Colonic mucosa (tissue), 4 donors: ENCODE results near the gene FOXS1. TPM values are rescaled to one million over a fixed set of nuclear protein-coding genes. Genes with fewer than 3 reads are reported as not detected.

Experiments
- DNase-seq: peaks from one replicate; pipeline ENCODE4 v3.0.0-alpha.2; 2020
- H3K27ac ChIP-seq: fragments of 200-600 bp; one replicate; pipeline ENCODE4 v1.8.0; 2021
- H3K27me3 ChIP-seq: fragments of 200-600 bp; one replicate; pipeline ENCODE4 v1.8.0; 2021
- H3K36me3 ChIP-seq: fragments of 200-600 bp; one replicate; pipeline ENCODE4 v1.8.0; 2021
- H3K4me1 ChIP-seq: fragments of 200-600 bp; one replicate; pipeline ENCODE4 v1.8.0; 2021; ENCODE audit warnings: mild to moderate bottlenecking
- H3K4me3 ChIP-seq: fragments of 200-600 bp; one replicate; pipeline ENCODE4 v1.8.0; 2021
- H3K9ac ChIP-seq, 2 donors: one replicate each; pipeline ENCODE4 v1.7.0; 2013; ENCODE audit warnings: control low read depth in 2 of 2, low read depth in 2 of 2, low read length in 2 of 2
- H3K9me3 ChIP-seq: fragments of 200-600 bp; one replicate; pipeline ENCODE4 v1.8.0; 2021
- intact Hi-C: fragments of 100-400 bp; cut with DNase I; formaldehyde crosslinking; loops from one replicate; pipeline ENCODE4 v1.14.1; 2022
- total RNA-seq, 2 donors: library from RNA; stranded (reverse); fragmentation: NEBNext Ultra II Directional in 1 of 2; extraction: Animal tissue kit (Norgen Biotek cat#: 25700) in 1 of 2; gene quantifications; one replicate each; pipeline ENCODE4 v1.2.1, GENCODE V29; 2021
- TF ChIP-seq, protein P1 (sequence below): fragments of 200-600 bp; IDR thresholded peaks from one replicate; pipeline ENCODE4 v1.8.0; 2022; ENCODE audit warnings: antibody characterized with exemption, mild to moderate bottlenecking
- donor health status: healthy.
- donor health status: DM: no; HTN: no; CAD: no.
- donor health status: DM: no; HTN: no; CAD: no.

Gene FOXS1
- total RNA-seq, 2 donors from 2014 or later: 0.20 to 0.48 TPM

DNA sequence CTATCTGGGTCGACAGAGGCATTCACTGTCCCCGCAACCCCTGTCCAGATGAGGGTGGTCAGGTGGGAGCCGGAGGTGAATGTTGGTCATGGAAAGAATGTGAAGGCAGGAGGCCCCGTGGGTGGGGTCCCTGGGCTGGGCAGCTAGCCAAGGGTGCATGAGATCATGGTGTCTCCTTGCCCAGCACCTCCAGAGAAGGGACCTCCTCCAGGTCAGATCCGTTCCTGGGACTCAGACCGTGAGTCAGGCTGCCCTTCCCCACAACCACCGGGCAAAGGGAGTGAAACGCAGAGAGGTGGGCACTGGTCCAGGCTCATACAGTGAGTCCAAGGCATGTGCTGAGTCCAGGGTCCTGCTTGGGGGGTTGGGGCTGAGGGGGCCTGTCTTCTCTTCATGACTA is 3.5 kb downstream of the FOXS1 start:
- Histone ChIP-seq H3K27me3 (no peaks in the 10 kb centered on the region), H3K4me3 (no peak overlapping the region), H3K9me3 (no peaks in the 10 kb centered on the region), H3K9ac (no peak overlapping the region), H3K36me3 (no peaks in the 10 kb centered on the region), H3K27ac (no peak overlapping the region), H3K4me1 (no peaks in the 10 kb centered on the region)
- no peak for DNase-seq
- intact Hi-C loops: no loop called here
- TF ChIP-seq, protein P1, sequence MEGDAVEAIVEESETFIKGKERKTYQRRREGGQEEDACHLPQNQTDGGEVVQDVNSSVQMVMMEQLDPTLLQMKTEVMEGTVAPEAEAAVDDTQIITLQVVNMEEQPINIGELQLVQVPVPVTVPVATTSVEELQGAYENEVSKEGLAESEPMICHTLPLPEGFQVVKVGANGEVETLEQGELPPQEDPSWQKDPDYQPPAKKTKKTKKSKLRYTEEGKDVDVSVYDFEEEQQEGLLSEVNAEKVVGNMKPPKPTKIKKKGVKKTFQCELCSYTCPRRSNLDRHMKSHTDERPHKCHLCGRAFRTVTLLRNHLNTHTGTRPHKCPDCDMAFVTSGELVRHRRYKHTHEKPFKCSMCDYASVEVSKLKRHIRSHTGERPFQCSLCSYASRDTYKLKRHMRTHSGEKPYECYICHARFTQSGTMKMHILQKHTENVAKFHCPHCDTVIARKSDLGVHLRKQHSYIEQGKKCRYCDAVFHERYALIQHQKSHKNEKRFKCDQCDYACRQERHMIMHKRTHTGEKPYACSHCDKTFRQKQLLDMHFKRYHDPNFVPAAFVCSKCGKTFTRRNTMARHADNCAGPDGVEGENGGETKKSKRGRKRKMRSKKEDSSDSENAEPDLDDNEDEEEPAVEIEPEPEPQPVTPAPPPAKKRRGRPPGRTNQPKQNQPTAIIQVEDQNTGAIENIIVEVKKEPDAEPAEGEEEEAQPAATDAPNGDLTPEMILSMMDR: no peak

DNA sequence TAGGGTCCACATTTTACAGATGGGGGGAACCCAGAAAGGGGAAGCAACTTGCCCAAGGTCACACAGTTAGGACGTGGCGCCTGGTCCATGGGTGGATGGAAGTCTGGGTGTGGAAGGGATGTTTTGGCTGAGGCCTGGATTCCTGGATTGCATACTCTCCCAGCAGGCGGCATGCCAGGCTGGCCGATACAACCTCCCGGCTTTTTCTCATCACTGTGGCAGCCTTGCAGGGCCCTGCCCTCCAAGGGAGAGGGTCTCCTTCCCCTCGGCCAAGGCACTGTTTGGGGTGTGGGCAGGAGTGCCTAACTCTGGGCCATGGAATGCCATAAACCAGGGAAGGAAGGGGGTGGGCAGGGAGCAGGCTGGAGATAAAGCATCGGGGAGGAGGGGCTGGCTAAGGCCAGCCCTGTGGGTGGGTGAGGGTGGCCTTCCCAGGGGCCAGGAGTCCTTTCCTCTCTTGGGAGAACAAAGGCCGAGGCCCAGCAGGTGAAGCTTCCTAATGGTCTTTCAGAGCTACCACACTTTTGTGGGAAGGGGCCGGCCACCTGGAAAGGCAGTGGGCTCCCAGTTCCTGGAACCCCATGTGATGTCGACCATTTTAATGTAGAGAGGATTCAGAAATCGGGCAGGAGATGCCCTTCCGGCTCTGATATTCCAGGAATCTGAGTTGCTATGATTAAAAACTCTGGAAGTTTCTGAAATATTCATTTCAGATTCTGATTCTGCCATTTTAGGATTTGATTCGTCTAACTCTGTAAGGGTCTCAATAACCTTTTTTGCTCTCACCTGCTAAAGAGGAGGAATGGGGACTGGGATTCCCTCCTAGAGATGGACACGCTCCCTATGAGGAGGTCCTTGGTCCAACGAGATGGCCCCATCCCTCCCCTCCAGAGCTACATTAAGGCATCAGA is 4.2 kb downstream of the FOXS1 start:
- H3K4me1 ChIP-seq: no peaks in the 10 kb centered on the region
- no peak for DNase-seq
- H3K36me3 ChIP-seq: no peaks in the 10 kb centered on the region
- H3K27ac ChIP-seq: no peak overlapping the region
- no peak overlapping the region for H3K9ac ChIP-seq
- intact Hi-C loops: no loop called here
- TF ChIP-seq, protein P1: no peak
- H3K27me3 ChIP-seq: no peaks in the 10 kb centered on the region
- no peak overlapping the region for H3K4me3 ChIP-seq
- H3K9me3 ChIP-seq: no peaks in the 10 kb centered on the region

DNA sequence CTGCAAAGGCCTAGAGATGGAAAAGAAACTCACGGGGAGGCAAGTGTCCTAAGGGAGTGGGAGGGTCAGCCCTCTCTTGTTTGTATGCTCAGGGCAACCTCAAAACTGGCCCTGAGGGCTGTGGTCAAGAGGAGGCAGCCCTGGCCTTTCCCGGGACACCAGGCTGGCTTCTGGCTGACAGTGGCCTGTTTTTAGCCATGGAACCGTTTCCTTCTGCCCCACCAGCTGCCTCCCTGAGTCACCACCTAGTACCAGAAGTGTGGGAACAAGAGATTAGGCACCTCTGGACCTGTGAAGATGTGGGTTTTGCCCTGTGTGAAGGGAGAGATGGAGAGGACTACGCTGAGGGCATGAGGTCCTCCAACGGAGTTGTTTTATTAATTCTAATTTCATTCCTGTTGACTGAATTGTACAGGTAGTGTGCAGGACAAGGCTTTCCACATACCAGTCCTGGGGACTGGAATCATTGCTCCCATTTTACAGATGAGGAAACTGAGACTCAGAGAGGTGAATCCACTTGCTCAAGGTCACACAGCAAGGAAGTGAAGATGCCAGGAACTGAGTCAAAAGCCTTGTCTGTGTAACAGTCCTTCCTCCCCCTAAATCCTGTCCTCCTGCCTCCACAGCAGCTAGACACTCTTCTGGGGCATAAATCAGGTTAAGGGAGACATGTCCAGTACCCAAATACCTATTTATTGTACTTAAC is 5.5 kb downstream of the FOXS1 start:
- intact Hi-C loops: no loop called here
- H3K4me3 ChIP-seq: no peak overlapping the region
- DNase-seq: no peak

DNA sequence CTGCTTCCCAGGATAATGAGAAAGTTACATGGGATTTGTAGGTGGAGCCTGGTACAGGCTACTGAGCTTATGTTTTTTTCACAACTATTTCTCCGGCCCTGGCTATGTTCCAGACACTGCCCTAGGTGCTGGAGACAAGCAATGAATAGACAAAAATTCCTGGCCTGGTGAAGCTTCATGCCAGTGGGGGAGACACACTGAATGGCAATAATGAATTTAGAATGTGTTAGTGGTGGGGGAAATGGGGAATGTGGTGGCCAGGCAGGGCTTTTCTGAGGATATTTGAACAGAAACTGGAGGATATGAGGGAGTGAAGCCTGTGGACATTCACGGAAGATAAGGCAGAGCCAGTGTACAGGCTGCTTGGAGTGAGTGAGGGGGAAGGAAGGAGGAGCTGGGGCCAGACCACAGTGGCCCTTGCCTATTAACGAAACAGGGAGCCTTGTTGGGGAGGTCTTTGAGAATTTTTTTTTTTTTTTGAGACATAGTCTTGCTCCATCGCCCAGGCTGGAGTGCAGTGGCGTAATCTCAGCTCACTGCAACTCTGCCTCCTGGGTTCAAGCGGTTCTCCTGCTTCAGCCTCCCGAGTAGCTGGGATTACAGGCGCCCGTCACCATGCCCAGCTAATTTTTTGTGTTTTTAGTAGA is 6.6 kb downstream of the FOXS1 start:
- H3K4me3 ChIP-seq: no peak overlapping the region
- no peaks in the 10 kb centered on the region for H3K9me3 ChIP-seq
- no peaks in the 10 kb centered on the region for H3K27me3 ChIP-seq
- H3K36me3 ChIP-seq: no peaks in the 10 kb centered on the region
- H3K4me1 ChIP-seq: no peaks in the 10 kb centered on the region
- H3K27ac ChIP-seq: no peak overlapping the region
- no peak overlapping the region for H3K9ac ChIP-seq
- no peak for DNase-seq
- intact Hi-C loops: no loop called here
- TF ChIP-seq, protein P1: no peak

More for the DNA sequence above, 5.5 kb downstream of the FOXS1 start:
- Histone ChIP-seq H3K9me3 (no peaks in the 10 kb centered on the region), H3K36me3 (no peaks in the 10 kb centered on the region), H3K9ac (no peak overlapping the region), H3K4me1 (no peaks in the 10 kb centered on the region), H3K27me3 (no peaks in the 10 kb centered on the region), H3K27ac (no peak overlapping the region)
- TF ChIP-seq, protein P1: no peak

DNA sequence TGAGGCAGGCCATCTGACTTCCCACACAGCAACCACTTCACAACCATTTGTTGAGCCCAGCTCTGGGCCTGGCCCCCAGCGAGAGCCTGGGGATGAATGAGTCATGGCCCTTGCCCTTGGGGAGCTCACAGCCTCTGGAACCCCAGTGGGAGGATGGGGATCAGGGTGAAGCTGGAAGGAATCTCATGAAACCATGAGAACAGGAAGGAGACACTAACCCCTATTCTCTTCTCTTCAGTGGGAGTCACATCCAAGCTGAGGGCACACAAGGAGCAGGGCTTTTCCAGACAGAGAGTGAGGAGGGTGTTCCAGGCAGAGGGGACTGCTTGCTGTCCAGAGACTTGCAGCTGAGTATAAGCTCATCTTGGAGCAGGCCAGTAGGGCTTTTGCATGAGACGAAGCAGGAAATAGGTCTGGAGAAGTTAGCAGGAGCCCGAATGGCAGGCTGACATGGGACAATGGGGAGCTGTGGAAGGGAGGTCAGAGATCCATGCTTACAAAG is 7.5 kb downstream of the FOXS1 start:
- Histone ChIP-seq H3K9me3 (no peaks in the 10 kb centered on the region), H3K27ac (no peak overlapping the region), H3K9ac (no peak overlapping the region), H3K4me1 (no peaks in the 10 kb centered on the region), H3K27me3 (no peaks in the 10 kb centered on the region), H3K4me3 (no peak overlapping the region), H3K36me3 (no peaks in the 10 kb centered on the region)
- intact Hi-C loops: no loop called here
- TF ChIP-seq, protein P1: no peak
- no peak for DNase-seq
